NCI-H2227 treated with DMSO at 0.1 percent for 48 hours (cell line): ENCODE results near the gene OBSCN.
"Not testable (repeated sequence)": the region's sequence is repeated elsewhere in the genome, so short reads cannot be mapped to it uniquely, and the experiment has no call there.

ENCODE experiments used
- DNase-seq: peaks from one replicate; lab custom pipeline; 2025; lab: John Stamatoyannopoulos, UW

The OBSCN gene

DNA sequence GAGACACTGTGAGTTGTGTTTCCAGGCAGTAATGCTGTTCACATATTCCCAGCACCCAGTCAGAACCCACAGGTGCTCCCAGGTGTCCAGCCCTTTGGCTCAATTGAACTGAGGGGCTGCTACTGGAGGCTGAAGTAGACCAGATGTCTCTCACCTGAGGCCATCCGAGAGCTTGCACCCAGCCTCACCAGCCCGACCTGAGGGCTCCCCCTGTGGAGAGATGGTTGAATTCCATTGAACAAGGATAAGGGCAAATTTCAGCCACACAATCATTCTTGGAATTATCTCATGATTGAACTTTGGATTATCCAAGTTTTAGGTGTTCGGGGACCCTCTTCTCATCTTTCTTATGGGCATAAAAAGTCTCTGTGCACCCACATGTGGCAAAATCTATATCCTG lies 52.1 kb downstream of the OBSCN start:
- DNase-seq, result no peak

DNA sequence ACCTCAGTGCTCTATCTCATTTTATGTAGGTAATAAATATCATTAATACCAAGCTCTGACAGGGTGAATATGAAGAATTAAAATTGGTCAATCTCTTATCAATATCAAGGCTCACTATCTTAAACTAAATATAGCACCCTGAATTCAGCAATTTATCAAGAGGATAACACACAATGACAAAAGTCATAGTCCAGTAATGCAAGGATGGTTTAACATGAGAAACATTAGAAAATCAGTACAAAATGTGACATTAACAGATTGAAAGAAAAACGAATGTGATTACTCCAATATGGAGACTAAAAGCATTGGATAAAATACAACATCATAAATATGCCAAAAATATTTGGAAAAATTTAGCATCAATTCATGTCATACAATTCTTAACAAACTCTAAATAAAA lies 53.9 kb downstream of the OBSCN start:
- no peak for DNase-seq

DNA sequence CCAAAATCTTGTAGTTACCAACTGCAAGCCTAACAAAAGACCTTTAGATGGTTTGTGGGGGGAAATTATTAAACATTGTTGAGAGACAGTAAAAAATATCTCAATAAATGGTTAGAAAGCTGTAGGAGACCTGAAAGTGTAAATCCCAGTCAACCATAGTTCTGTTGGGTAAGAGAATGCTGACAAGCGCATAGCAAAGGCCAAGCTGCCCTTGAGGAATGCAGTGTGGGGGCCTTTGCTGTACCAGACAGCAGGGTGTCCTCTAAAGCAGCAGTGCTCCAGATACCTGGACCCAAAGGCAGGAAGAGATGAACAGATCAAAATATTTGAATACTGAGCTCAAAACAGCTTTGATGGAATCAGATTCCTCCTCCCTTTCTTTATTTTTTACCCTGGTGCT lies 54.6 kb downstream of the OBSCN start:
- no peak for DNase-seq

DNA sequence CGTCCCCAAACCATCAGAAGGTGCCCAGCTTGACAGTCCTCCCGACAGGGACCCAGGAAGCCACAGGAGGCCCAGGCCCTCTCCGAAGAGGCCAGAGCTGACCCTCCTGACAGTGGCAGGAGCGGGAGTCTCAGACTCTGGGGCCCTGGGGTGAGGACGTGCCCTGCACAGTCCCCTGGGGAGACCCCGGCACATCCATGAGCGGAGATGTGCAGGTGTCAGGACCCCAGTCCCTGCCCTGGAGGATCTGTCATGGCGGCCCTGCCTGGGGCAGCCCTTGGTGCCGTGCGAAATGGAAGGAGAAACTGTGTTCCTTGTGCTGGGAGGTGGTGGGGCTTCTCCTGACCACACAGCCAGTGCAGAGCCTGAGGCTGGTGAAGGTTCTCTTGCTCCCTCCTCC lies 55.8 kb downstream of the OBSCN start:
- no peak for DNase-seq

DNA sequence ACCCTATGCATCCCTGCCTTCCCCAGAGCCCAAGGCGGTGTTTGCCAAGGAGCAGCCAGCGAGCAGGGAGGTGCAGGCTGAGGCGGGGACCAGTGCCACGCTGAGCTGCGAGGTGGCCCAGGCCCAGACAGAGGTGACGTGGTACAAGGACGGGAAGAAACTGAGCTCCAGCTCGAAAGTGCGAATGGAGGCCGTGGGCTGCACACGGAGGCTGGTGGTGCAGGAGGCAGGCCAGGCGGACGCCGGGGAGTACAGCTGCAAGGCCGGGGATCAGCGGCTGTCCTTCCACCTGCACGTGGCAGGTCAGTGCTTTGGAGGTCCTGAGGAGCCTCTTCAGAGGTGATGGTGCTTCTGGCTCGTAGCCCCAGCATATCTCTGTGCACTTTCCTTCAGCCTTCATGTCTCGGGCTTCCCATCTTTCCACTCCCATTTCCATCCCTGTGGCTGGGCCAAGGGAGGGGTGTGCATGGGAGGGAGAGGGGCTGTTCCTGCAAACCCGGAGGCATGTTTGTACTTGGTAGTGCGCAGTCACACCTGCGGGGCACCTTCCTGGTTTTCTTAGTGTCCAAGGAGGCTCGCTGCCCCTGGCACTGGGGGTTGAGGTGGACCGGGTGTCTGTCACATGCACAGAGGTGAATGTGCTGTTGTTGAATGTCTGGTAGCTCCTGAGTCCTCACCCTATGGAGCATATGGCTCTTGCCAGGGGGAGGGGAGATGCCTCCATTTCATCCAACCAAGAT lies 56.4 kb downstream of the OBSCN start:
- no peak for DNase-seq

DNA sequence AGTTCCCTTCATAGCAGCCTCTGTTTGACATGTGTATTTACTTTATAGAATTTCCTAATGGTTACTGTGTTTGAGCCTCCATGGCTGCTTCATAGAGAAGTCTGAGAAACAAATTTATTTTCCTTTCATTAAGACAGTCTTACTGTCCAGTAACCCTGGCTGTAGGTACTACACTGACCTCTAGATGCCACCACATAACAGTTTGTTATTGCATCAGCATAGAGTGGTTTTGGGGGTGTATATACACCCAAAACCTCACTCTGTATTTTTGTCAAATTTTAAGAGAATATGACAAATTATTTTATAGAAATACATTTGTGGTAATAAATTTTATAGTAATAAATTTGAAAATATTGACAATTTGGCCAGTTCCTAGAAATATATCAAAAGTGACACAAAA lies 57.3 kb downstream of the OBSCN start:
- DNase-seq, result no peak

DNA sequence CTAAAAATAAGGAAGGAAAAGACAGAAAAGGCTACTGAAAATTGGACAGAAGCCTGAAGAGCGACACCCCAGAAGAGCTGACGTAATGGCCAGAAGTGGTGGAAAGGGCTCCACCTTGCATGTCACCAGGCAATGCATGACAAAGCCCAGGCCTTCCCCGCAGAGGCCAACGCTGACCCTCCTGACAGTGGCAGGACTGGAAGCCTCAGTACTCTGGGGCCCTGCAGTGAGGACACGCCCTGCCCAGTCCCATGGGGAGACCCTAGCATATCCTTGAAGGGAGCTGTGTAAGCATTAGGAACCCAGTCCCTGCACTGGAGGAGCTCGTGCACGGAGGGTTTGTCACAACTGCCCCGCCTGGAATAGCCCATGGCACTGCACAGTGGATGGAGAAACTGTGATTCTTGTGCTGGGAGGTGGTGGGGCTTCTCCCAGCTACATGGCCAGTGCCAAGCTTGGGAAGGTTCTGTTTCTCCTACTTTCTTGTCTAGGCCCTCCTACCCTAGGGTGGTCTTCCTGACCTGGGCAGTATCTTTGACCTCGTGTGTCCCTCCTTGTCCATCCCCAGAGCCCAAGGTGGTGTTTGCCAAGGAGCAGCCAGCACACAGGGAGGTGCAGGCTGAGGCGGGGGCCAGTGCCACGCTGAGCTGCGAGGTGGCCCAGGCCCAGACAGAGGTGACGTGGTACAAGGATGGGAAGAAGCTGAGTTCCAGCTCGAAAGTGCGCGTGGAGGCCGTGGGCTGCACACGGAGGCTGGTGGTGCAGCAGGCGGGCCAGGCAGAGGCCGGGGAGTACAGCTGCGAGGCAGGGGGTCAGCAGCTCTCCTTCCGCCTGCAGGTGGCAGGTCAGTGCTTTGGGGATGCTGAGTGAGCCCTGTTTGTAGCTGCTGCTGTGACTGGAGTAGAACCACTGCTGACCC lies 60.4 kb downstream of the OBSCN start:
- DNase-seq, result no peak

DNA sequence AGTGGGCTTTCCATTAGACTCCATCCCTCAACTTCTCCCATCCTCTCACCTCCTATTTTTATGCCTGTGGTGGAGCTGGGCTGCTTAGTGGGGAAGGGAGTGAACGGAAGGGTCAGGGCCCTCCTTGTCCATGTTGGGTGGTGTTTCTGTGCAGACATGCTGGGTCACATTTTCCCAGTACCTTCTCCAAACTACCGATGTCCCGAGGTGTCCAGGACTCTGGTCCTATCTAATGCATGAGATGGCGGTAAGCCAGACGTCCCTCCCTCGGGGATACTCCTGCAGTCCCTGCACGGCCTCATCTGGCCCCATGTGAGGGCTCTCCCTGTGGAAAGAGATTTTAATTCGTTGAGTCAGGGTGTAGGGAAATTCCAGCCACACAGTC lies 61.0 kb downstream of the OBSCN start:
- no peak for DNase-seq

DNA sequence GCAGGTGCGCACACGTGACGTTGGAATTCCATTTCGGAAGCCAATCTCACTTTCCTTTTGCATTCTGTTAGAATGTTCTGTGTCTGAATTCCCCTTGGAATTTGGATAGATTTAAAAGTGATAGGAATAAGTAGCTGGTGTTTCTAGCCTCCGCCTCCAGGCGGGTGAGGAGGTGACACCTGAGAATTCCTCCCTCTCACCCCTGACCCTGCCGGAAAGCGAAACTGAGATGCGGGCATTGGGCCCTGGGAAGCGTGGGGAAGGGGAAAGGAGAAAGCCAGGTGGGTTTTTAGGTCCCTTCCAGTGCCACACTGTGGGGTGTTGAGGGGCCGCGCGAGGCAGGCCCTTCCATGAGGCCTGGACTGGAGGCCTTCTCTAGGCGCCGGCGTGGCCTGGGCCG lies 61.6 kb downstream of the OBSCN start:
- not testable (repeated sequence) for DNase-seq

DNA sequence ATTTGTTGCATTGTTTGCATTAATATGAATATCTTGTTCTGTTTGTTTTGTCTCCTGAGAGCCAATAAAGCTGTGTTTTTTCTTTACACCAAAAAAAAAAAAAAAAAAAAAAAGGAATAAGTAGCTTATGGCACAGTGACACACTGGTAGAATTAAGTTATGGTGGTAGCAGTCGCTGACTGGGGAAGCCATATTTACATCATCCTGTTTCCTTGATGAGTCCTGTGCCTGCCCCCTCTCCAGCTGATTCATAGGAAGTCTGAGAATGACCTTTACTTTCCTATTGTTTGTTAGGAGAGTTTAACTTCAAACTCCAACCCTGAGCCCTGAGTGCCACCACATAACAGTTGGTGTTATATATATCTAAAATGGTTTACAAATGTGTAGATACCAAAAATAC lies 62.2 kb downstream of the OBSCN start:
- DNase-seq, result no peak

DNA sequence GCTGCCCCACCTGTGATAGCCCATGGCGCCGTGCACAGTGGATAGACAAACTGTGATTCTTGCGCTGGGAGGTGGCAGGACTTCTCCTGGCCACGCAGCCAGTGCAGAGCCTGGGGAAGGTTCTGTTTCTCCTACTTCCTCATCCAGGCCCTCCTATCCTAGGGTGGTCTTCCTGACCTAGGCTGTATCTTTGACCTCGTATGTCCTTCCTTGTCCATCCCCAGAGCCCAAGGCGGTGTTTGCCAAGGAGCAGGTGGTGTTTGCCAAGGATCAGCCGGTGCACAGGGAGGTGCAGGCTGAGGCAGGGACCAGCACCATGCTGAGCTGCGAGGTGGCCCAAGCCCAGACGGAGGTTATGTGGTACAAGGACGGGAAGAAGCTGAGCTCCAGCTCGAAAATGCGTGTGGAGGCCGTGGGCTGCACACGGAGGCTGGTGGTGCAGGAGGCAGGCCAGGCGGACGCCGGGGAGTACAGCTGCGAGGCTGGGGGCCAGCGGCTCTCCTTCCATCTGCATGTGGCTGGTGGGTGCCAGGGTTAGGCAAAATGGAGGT lies 63.9 kb downstream of the OBSCN start:
- no peak for DNase-seq

DNA sequence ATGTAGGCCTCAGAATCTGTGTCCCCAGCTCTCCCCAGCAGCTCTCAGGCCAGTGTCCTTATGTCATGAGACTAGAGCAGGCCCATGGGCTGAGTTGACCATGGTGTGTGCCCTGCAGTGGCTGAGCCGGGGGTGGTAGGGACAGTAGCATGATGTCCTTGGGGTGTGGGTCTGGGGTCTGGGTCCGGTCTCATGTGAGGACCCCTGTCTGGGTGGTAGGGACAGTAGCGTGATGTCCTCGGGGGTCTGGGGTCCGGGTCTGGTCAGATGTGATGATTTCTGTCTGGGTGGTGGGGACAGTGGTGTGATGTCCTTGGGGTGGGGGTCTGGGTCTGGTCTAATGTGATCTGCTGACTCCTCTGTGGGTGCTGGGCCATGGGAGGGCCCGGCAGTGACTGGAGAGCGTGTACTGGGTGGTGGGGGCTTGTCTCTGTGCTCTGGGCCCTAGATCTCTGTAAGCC lies 64.5 kb downstream of the OBSCN start:
- DNase-seq, result no peak

DNA sequence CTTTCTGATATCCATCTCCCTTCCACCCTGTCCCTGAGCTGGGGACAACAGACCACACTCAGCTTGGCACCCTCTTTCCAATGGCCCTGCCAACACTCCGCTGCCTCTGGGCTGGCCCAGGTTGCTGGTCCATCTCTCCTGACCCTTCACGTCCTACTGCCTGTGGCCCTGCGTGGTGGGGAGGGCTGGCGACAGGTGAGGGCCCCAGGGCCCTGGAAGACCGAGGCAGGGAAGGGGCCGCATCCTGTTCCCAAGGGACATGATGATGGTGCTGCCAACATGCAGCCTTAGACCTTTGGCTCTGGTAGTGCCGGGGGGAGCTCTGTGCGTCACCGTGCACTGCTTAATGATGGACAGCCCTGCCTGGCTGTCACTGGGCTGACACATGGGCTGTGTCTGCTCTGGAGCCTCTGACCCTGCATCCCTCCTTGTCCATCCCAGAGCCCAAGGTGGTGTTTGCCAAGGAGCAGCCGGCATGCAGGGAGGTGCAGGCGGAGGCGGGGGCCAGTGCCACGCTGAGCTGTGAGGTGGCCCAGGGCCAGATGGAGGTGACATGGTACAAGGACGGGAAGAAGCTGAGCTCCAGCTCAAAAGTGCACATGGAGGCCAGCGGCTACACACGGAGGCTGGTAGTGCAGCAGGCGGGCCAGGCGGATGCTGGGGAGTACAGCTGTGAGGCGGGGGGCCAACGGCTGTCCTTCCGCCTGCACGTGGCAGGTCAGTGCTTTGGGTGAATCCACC lies 65.2 kb downstream of the OBSCN start:
- no peak for DNase-seq

DNA sequence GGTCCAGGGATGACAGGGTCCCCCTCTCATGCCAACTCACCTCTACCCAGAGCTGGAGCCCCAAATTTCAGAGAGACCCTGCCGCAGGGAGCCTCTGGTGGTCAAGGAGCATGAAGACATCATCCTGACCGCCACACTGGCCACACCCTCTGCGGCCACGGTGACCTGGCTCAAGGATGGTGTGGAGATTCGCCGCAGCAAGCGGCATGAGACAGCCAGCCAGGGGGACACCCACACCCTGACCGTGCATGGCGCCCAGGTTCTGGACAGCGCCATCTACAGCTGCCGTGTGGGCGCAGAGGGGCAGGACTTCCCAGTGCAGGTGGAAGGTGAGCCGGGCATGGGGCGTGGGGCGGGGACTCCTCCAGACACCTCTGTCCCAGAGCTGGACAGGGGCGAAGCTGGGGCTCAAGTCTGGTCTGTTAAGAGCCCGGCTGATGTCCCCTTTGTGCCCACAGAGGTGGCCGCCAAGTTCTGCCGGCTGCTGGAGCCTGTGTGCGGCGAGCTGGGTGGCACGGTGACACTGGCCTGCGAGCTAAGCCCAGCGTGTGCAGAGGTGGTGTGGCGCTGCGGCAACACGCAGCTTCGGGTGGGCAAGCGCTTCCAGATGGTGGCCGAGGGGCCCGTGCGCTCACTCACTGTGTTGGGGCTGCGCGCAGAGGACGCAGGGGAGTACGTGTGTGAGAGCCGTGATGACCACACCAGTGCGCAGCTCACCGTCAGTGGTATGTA lies 66.0 kb downstream of the OBSCN start:
- DNase-seq, result no peak

DNA sequence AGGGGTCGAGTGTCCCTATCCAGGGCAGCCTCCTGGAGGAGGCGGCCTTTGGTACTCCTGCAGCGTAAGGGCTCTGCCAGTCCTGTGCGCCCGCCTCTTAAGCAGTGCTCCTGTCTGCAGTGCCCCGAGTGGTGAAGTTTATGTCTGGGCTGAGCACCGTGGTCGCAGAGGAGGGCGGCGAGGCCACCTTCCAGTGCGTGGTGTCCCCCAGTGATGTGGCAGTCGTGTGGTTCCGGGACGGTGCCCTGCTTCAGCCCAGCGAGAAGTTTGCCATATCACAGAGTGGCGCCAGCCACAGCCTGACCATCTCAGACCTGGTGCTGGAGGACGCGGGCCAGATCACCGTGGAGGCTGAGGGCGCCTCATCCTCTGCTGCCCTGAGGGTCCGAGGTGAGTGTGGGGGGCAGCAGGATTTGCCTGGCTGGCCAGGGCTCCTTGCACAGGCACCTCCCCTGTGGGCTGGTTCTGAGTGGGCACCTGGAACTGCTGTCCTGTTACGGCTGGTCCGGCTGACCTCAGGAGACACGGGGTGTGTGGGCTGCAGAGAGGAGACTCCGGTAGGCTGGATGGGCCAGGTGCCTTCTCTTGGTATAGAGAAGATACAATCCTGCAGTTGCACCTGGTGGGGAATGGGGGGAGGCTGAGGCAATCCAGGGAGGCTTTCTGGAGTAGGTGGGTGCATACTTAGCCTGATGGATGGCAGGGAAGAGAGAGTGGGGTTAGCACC lies 66.8 kb downstream of the OBSCN start:
- no peak for DNase-seq

DNA sequence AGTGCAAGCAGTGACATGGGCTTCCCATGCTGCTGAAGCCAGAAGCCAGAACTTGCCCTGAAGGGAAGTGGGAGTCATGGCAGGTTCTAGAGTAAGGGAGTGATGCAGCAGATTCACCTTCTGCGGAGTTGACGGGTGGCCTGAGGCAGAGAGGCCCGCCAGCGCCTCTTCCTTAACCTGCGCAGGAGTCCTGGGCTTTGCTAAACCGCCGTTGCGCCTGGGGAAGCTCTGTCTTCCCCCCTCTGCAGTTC lies 67.3 kb downstream of the OBSCN start:
- DNase-seq, result no peak

DNA sequence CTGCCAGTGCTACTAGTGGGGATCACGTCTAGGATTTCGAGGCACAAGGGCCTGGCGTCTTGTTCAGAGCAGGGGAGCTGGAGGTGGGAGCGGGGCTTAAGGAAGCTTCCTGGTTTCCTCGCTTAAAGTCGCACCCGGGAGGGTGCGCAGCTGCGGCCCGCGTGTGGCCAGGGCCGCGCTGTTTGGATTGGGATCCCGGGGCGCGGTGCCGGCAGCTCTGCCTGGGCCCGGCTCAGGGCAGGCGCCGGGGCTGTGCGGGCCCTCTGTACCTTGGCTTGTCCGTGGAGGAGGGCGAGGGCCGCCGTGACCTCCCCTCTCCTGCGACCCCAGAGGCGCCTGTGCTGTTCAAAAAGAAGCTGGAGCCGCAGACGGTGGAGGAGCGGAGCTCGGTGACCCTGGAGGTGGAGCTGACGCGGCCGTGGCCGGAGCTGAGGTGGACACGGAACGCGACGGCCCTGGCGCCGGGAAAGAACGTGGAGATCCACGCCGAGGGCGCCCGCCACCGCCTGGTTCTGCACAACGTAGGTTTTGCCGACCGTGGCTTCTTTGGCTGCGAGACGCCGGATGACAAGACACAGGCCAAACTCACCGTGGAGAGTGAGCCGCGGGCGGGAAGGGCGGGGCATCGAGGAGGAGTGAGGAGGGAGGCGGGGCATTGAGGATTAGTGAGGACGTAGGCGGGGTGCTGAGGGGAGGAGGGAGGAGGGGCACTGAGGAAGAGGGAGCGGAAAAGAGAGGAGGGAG lies 67.8 kb downstream of the OBSCN start:
- DNase-seq, result peak; percentile 60

DNA sequence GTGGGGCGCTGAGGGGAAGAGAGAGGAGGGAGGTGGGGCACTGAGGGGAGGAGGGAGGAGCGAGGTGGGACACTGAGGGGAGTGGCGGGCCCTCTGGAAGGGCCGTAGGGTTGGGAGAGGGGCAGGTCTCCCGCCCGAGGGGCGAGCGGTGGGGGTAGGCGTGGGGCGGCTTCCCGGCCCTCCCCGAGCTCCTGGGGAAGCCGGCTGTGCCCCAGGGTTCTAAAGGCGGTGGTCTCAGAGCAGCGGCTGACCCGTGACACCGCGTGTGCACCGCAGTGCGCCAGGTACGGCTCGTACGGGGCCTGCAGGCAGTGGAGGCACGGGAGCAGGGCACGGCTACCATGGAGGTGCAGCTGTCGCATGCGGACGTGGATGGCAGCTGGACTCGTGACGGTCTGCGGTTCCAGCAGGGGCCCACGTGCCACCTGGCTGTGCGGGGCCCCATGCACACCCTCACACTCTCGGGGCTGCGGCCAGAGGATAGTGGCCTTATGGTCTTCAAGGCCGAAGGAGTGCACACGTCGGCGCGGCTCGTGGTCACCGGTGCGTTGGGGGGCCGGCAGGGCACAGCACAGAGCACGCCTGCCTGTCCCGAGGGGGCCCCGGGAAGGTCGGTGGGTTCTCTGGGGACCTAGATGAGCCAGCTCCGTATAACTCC lies 68.5 kb downstream of the OBSCN start:
- DNase-seq, result no peak

DNA sequence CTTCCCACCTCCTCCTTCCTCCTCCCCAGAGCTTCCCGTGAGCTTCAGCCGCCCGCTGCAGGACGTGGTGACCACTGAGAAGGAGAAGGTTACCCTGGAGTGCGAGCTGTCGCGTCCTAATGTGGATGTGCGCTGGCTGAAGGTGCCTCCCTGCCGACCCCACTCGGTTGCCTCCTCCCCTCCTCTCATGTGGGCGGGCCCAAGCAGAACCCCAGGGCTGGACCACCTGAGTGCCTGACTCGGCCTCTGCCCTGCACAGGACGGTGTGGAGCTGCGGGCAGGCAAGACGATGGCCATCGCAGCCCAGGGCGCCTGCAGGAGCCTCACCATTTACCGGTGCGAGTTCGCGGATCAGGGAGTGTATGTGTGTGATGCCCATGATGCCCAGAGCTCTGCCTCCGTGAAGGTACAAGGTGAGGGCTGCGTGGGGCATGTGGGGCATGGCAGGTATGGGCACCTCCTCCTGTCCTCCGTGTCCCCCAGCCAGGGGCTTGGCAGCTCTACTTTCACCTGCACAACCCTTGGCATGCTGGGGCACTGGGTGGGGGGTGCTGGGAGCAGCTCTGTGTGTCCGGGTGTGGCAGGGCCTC lies 69.2 kb downstream of the OBSCN start:
- DNase-seq, result no peak
